SK-N-DZ (cell line): ENCODE measurements around the gene GTF2F1.
"Not testable (repeated sequence)": the region's sequence is repeated elsewhere in the genome, so short reads cannot be mapped to it uniquely, and the experiment has no call there.

Experiments
- DNase-seq: peaks from one replicate; pipeline ENCODE4 v3.0.0-alpha.2; 2015; ENCODE audit warnings: low spot score
- small RNA-seq, 2 experiments: library from RNA; depleted of rRNA; stranded (forward); fragments of <200 nt; gene quantifications; one replicate each; pipeline ENCODE3, GENCODE V24; 2014

GTF2F1 gene

GRCh38 chr19:6358003-6358402 lies 35.0 kb downstream of the GTF2F1 start:
- DNase-seq = no peak

GRCh38 chr19:6357174-6357573 lies 35.8 kb downstream of the GTF2F1 start:
- DNase-seq = no peak

- DNase-seq = not testable (repeated sequence)
These were observed 37.5 kb downstream of the GTF2F1 start for GRCh38 chr19:6355321-6356040.

- DNase-seq = no peak
These were observed 38.8 kb downstream of the GTF2F1 start for GRCh38 chr19:6354098-6354674.

- no peak for DNase-seq
These were observed 40.4 kb downstream of the GTF2F1 start for GRCh38 chr19:6352381-6353165.

GRCh38 chr19:6350688-6351087 lies 42.3 kb downstream of the GTF2F1 start:
- no peak for DNase-seq

GRCh38 chr19:6349271-6349670 lies 43.7 kb downstream of the GTF2F1 start:
- not testable (repeated sequence) for DNase-seq

GRCh38 chr19:6343462-6343861 lies 49.5 kb downstream of the GTF2F1 start:
- no peak for DNase-seq

- no peak for DNase-seq
These were observed 52.3 kb downstream of the GTF2F1 start for GRCh38 chr19:6340493-6341201.

GRCh38 chr19:6334490-6335285 lies 58.3 kb downstream of the GTF2F1 start:
- DNase-seq = no peak

GRCh38 chr19:6333439-6333838 lies 59.5 kb downstream of the GTF2F1 start, which contains the start of gene ACER1:
Gene ACER1, minus strand, starts transcription at chr19:6333612. Its CDS starts 61 bp downstream, at chr19:6333551.
- DNase-seq = no peak

Small RNA genes lying within 50 kb of the gene (small RNA-seq; reads per million reads assigned to genes)
- 0 reads per million in 2 experiments for gene MIR6790
- 0 reads per million in 2 experiments for gene MIR6885
